PC-3 (cell line): ENCODE results near the gene UBR4. TPM values are rescaled to one million over a fixed set of nuclear protein-coding genes. Genes with fewer than 3 reads are reported as not detected.

ENCODE experiments used
- ATAC-seq: fragments of 200-7000 bp; cut with Tn5 transposase; 2 replicates; pipeline ENCODE4 v1.9.1; 2020; ENCODE audit warnings: mild to moderate bottlenecking, moderate library complexity
- BruUV-seq: library from RNA; stranded (reverse); fragments of 400-500 nt; replicated peaks from 2 replicates; lab custom pipeline; 2021; lab: Mats Ljungman, UMichigan
- CTCF ChIA-PET: fragments of 300-600 bp; sonication (Branson Sonifier 250); formaldehyde crosslinking; loops from one replicate; lab custom pipeline; 2022; ENCODE audit warnings: antibody characterized with exemption; lab: Charles Lee
- POLR2A ChIA-PET: fragments of 300-600 bp; sonication (Branson Sonifier 250); formaldehyde crosslinking; loops from one replicate; lab custom pipeline; 2022; ENCODE audit warnings: antibody characterized with exemption; ENCODE audit not compliant: unreplicated experiment; lab: Charles Lee
- DNase-seq: peaks from one replicate; pipeline ENCODE4 v3.0.0-alpha.2; 2015
- H2AFZ ChIP-seq: fragments of 300-600 bp; sonication (generic); 2 replicates; pipeline ENCODE4 v1.6.0; 2016; ENCODE audit warnings: antibody characterized with exemption, low read length
- H3F3A ChIP-seq: fragments of 300-600 bp; sonication (generic); one replicate; pipeline ENCODE4 v1.6.0; 2017; ENCODE audit warnings: antibody characterized with exemption, low read length, control low read depth, mild to moderate bottlenecking; ENCODE audit not compliant: unreplicated experiment
- H3K27ac ChIP-seq: fragments of 300-600 bp; sonication (generic); 2 replicates; pipeline ENCODE4 v1.5.1; 2016; ENCODE audit warnings: mild to moderate bottlenecking, low read length
- H3K27me3 ChIP-seq: fragments of 300-600 bp; sonication (generic); 2 replicates; pipeline ENCODE4 v1.6.1; 2016; ENCODE audit warnings: low read length, mixed read lengths
- H3K36me3 ChIP-seq: fragments of 300-600 bp; sonication (generic); 2 replicates; pipeline ENCODE4 v1.6.1; 2016; ENCODE audit warnings: low read depth, mixed run types, low read length, mixed read lengths
- H3K4me1 ChIP-seq: fragments of 300-600 bp; sonication (generic); 2 replicates; pipeline ENCODE4 v1.5.1; 2016; ENCODE audit warnings: low read length; ENCODE audit not compliant: insufficient read depth
- H3K4me2 ChIP-seq: fragments of 300-600 bp; sonication (generic); 2 replicates; pipeline ENCODE4 v1.6.0; 2016; ENCODE audit warnings: low read length
- H3K4me3 ChIP-seq: fragments of 300-600 bp; sonication (generic); 2 replicates; pipeline ENCODE4 v1.5.1; 2016; ENCODE audit warnings: mild to moderate bottlenecking, low read length, mixed read lengths
- H3K79me2 ChIP-seq: fragments of 300-600 bp; sonication (generic); 2 replicates; pipeline ENCODE4 v1.6.1; 2017; ENCODE audit warnings: low read length, mixed read lengths
- H3K9ac ChIP-seq: fragments of 300-600 bp; sonication (generic); 2 replicates; pipeline ENCODE4 v1.6.0; 2016; ENCODE audit warnings: mild to moderate bottlenecking, low read length
- H3K9me2 ChIP-seq: fragments of 300-600 bp; sonication (generic); replicated peaks from 2 replicates; pipeline ENCODE4 v1.6.1; 2016; ENCODE audit warnings: mixed run types, low read length, mixed read lengths
- H3K9me3 ChIP-seq: fragments of 300-600 bp; sonication (generic); 2 replicates; pipeline ENCODE4 v1.6.1; 2016; ENCODE audit warnings: low read length, mixed read lengths
- H4K20me1 ChIP-seq: fragments of 300-600 bp; sonication (generic); 2 replicates; pipeline ENCODE4 v1.6.1; 2016; ENCODE audit warnings: low read length, mixed read lengths
- CTCF ChIP-seq: fragments of 300-600 bp; sonication (generic); conservative IDR thresholded peaks from 2 replicates; pipeline ENCODE4 v1.5.1; 2017; ENCODE audit warnings: antibody characterized with exemption, low read depth, mild to moderate bottlenecking, low read length
- EZH2 ChIP-seq: fragments of 300-600 bp; sonication (generic); IDR thresholded peaks from one replicate; pipeline ENCODE4 v1.6.1; 2017; ENCODE audit warnings: antibody characterized with exemption, mild to moderate bottlenecking, low read length; ENCODE audit not compliant: unreplicated experiment
- EZH2phosphoT487 ChIP-seq: fragments of 300-600 bp; sonication (generic); IDR thresholded peaks from 2 replicates; pipeline ENCODE4 v1.6.1; 2018; ENCODE audit warnings: mild to moderate bottlenecking, antibody characterized with exemption, low read length, borderline replicate concordance
- intact Hi-C: fragments of 100-400 bp; cut with micrococcal nuclease; formaldehyde crosslinking; loops from 2 replicates; pipeline ENCODE4 v1.9.0; 2023
- total RNA-seq: library from RNA; depleted of rRNA; stranded (reverse); fragments of >200 nt; gene quantifications from 2 replicates; pipeline ENCODE4 v1.2.3, GENCODE V29; 2014

UBR4 gene
- total RNA-seq, 1 experiment from 2014 or later: 141 TPM

DNA sequence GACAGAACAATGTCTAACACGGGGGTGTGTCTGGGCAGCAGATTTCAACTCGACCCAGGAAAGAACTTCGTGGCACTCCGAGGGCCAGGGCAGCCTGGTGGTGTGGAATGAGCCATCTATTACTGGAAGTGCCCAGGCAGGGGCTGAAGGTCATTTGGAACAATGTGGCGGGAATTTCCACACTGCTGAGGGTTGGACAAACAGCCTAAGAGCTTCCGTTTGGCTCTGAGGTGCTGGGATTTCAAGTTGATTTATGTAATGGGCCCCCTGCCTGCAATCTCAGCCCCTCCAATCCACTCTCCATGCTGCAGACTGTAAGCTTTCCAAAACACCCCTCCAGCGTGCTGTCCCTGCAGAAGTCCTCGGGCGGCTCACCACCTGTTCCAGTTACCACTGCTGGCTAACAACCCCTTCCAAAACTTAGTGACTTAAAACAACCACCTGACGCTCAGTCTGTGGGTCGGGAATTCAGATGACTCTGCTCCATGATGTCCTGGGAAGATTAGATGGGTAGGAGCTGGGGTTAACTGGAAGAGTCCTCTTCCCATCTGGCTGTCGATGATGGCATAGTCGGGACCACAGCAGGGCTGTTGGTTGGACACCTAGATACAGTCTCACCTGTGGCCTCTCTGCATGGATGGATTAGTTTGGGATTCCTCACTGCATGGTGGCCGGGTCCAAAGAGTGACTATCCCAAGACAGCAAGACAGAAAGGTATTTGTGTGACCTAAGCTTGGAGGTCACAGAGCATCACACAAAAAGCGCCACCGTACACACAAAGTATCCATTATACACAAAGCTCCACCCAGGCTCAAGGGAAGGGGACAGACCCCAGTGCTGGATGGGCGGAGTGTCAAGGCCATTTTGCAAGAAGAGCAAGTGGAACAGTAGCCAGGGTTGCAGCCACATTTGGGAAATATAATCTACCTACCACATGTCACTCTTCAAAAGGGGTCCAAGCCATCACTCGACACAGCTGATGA is 163.9 kb downstream of the UBR4 start:
- Histone ChIP-seq H3K27ac (no peak overlapping the region), H3K27me3 (no peaks in the 10 kb centered on the region), H3K9me2 (no peaks in the 10 kb centered on the region), H3K9me3 (no peaks in the 10 kb centered on the region), H3K9ac (no peak overlapping the region), H3K4me1 (no peaks in the 10 kb centered on the region), H3F3A (no peaks in the 10 kb centered on the region), H3K4me2 (no peak overlapping the region), H3K79me2 (no peaks in the 10 kb centered on the region), H2AFZ (no peak overlapping the region), H3K4me3 (no peak overlapping the region), H4K20me1 (no peaks in the 10 kb centered on the region), H3K36me3 (no peaks in the 10 kb centered on the region)
- no peak for TF ChIP-seq CTCF
- TF ChIP-seq EZH2: no peak
- TF ChIP-seq EZH2phosphoT487: no peak
- CTCF ChIA-PET: no interaction called here
- no peak for DNase-seq
- no TSS peak for BruUV-seq
- intact Hi-C loops: no loop called here
- POLR2A ChIA-PET: no interaction called here
- ATAC-seq: no peak

DNA sequence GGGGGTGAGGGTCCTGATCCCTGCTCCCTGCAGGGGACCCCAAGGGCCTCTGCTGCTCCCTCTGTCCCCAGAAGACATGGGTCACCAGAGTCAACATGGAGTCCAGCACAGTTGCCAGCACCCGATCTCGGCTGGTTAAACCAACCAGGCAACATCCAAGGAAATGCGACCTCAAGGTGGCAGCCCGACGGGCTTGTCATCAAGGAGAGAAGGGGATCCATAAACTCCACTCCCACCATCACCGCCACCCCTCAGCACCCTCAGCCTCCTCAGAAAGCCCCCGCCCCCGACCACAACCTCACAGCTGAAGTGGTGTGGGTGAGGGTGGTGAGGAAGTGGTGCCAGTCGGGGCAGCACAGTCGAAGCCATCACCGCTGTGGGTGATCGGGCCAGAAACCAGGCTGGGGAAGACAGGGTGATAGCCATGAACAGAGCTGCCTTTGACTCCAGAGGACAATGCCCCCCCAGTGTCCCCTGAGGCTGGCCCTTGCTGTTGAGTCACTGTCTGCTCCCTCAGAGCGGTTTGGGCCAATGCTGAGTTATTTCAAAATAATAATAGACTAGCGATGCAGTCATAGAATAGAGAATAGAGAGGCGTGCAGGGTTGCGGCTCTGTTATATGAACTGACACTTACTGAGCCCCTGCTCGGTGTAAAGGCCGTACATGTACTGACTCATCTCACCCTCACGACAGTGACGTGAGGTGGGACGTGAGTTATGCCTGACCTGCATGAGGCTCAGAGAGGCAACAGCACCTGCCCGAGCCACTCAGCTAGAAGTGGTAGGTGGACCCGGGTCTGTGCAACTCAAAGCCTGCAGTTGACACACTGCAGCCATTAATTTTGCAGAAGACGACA is 164.9 kb downstream of the UBR4 start:
- Histone ChIP-seq H3K27ac (no peak overlapping the region), H3K36me3 (no peaks in the 10 kb centered on the region), H3K4me3 (no peak overlapping the region), H3K4me2 (no peak overlapping the region), H3K9ac (no peak overlapping the region), H3F3A (no peaks in the 10 kb centered on the region), H3K9me3 (no peaks in the 10 kb centered on the region), H4K20me1 (no peaks in the 10 kb centered on the region), H3K27me3 (no peaks in the 10 kb centered on the region), H2AFZ (no peak overlapping the region), H3K79me2 (no peaks in the 10 kb centered on the region), H3K9me2 (no peaks in the 10 kb centered on the region), H3K4me1 (no peaks in the 10 kb centered on the region)
- BruUV-seq: no TSS peak
- TF ChIP-seq CTCF: no peak
- no peak for TF ChIP-seq EZH2
- TF ChIP-seq EZH2phosphoT487: no peak
- intact Hi-C loops: no loop called here
- ChIA-PET CTCF (no interaction called here), POLR2A (no interaction called here)
- no peak for ATAC-seq
- DNase-seq: no peak
